ENCODE measurements around the gene KIF6. TPM values are rescaled to one million over a fixed set of nuclear protein-coding genes. Genes with fewer than 3 reads are reported as not detected.

Gene KIF6
- total RNA-seq, 1 donor from 2014 or later: not detected

DNA sequence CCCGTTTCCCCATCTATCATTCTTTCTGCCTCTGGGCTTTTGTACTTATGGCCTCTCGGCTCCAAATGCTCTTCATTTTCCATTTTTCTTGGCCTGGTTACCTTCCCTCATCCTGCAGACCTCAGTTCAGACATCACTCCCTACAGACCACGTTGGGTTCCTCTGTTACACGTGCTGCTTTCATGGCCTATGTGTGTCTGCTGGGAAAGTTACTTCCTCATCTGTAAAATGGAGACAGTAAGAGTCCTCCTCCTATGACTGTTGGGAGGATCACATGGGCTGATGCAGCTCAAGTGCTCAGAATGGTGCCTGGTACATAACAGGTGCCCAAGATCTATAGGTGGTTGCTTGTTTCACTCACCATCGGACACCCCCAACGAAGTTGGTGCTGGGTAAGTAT, 424.5 kb downstream of the KIF6 start:
- Histone ChIP-seq H3K27me3 (ENCODE audit: control insufficient read depth, insufficient read depth, low read length) (no peaks in the 10 kb centered on the region), H3K36me3 (ENCODE audit: control insufficient read depth, insufficient read depth, low read length) (no peaks in the 10 kb centered on the region), H3K4me3 (ENCODE audit: low read depth, low read length) (no peak overlapping the region)
- TF ChIP-seq, protein P1, sequence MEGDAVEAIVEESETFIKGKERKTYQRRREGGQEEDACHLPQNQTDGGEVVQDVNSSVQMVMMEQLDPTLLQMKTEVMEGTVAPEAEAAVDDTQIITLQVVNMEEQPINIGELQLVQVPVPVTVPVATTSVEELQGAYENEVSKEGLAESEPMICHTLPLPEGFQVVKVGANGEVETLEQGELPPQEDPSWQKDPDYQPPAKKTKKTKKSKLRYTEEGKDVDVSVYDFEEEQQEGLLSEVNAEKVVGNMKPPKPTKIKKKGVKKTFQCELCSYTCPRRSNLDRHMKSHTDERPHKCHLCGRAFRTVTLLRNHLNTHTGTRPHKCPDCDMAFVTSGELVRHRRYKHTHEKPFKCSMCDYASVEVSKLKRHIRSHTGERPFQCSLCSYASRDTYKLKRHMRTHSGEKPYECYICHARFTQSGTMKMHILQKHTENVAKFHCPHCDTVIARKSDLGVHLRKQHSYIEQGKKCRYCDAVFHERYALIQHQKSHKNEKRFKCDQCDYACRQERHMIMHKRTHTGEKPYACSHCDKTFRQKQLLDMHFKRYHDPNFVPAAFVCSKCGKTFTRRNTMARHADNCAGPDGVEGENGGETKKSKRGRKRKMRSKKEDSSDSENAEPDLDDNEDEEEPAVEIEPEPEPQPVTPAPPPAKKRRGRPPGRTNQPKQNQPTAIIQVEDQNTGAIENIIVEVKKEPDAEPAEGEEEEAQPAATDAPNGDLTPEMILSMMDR (IDR thresholded peaks at IDR 0.05; ENCODE audit: insufficient read depth, low read length, severe bottlenecking): no peak
- DNase-seq (ENCODE audit: low read depth) (no peak), FAIRE-seq (no peak)

DNA sequence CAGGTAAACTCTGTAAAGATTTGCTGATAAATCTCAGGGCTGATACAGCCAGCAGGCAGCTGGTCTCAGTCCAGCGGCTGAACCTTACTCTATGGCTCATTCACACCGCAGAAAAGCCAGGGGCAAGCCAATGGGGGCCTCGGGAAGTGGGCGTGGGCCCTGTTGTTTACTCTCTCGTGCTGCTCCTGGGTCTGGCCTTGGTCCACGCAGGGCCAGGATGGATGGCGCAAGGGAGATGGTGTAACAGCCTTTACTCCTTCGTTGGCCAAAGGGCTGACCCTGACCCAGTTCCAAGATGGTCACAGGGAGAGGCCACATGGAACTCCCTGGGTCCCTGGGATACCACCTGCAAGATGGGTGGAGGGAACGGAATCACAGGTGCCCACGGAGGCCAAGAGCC, 427.1 kb downstream of the KIF6 start:
- DNase-seq (ENCODE audit: low read depth) (no peak), FAIRE-seq (no peak)
- Histone ChIP-seq H3K27me3 (ENCODE audit: control insufficient read depth, insufficient read depth, low read length) (no peaks in the 10 kb centered on the region), H3K36me3 (ENCODE audit: control insufficient read depth, insufficient read depth, low read length) (no peaks in the 10 kb centered on the region), H3K4me3 (ENCODE audit: low read depth, low read length) (no peak overlapping the region)
- TF ChIP-seq, protein P1 (IDR thresholded peaks at IDR 0.05; ENCODE audit: insufficient read depth, low read length, severe bottlenecking): no peak

DNA sequence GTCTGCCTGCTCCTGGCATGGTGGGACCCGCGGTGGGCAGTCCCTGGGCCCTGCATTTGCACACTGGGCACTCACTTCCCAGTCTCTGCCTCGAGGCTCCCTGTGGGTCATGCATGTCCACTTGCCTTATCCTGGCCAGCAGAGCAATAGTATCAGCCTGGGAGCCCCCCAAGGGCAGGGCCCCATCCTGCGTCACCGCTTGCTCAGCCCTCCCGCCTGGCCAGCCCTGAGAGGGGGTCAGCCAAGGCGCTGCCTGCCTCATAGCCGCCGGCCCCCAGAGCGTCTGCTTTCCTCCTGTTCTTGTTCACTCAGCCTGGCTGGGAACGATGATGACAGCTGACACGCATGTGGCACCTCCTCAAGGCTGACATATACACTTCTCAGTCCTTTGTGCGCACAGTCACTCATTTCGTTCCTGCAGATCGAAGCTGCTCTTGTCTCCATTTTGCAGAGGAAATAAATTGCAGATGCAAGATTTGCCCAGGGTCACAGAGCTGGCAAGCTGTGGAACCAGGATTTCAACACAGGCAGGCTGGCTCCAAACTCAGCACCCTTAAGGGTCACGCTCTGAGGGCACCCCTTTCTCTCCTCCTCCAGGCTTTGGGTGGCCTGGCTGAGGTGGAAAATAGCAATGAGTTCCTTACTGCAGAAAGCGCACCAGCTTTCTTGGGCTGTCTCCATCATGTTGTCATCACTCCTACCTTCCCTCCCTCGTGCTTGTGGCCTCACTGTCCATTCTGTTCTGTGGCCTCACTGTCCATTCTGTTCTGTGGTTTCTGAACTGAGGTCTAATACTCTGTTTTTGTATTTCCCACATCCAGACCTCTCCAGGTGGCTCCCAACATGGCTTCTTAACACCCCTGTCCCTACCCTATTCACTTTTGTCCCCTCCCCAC, 428.2 kb downstream of the KIF6 start:
- no peaks in the 10 kb centered on the region for H3K27me3 ChIP-seq (ENCODE audit: control insufficient read depth, insufficient read depth, low read length)
- no peaks in the 10 kb centered on the region for H3K36me3 ChIP-seq (ENCODE audit: control insufficient read depth, insufficient read depth, low read length)
- H3K4me3 ChIP-seq (ENCODE audit: low read depth, low read length): no peak overlapping the region
- TF ChIP-seq, protein P1 (IDR thresholded peaks at IDR 0.05; ENCODE audit: insufficient read depth, low read length, severe bottlenecking): no peak
- FAIRE-seq (no peak), DNase-seq (ENCODE audit: low read depth) (no peak)

DNA sequence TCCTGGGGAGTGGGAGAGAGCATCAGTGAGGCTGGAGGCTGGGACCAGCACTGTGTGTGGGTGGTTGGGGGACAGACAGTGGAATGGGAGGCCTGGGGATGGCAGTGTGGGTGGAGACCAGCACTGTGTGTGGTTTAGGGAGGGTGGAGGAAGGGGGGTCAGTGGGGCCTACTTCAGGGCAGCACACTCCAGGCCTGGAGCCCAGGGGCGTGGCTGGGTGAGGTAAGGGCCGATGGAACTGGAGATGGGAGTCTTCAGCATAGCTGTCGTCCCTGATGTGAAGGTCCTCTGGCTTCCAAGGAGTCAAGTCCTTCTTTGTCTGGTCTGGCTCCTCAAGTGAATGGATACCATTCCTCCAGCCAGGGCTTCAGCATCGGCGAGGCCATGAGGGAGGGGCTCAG, 429.6 kb downstream of the KIF6 start:
- no peak for DNase-seq (ENCODE audit: low read depth)
- FAIRE-seq: no peak
- TF ChIP-seq, protein P1 (IDR thresholded peaks at IDR 0.05; ENCODE audit: insufficient read depth, low read length, severe bottlenecking): no peak

DNA sequence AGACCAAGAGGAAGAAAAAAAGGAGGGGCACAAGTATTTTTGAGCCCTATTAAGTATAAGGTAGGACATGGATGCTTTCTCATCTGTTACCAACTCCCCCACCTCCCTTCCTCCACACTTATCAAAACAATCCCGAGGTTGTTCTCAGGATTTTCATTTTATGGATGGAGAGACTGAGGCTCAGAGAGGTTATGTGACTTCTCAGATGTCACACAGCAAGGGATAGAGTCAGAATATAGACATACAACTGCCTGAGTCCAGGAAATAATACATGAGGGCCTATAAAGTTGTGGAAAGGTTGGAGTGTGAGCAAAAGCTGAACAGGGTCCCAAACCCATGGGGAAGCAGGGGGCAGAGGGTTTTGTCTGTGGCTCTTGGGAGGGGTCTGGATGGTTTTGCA, 430.3 kb downstream of the KIF6 start:
- FAIRE-seq: no peak
- Histone ChIP-seq H3K4me3 (ENCODE audit: low read depth, low read length) (no peak overlapping the region), H3K36me3 (ENCODE audit: control insufficient read depth, insufficient read depth, low read length) (no peaks in the 10 kb centered on the region), H3K27me3 (ENCODE audit: control insufficient read depth, insufficient read depth, low read length) (no peaks in the 10 kb centered on the region)
- TF ChIP-seq, protein P1 (IDR thresholded peaks at IDR 0.05; ENCODE audit: insufficient read depth, low read length, severe bottlenecking): no peak
- DNase-seq (ENCODE audit: low read depth): no peak

More for the DNA sequence above, 429.6 kb downstream of the KIF6 start:
- Histone ChIP-seq H3K4me3 (ENCODE audit: low read depth, low read length) (no peak overlapping the region), H3K27me3 (ENCODE audit: control insufficient read depth, insufficient read depth, low read length) (no peaks in the 10 kb centered on the region), H3K36me3 (ENCODE audit: control insufficient read depth, insufficient read depth, low read length) (no peaks in the 10 kb centered on the region)

Measured in bronchial epithelial cell (primary cell).